WTC11 (cell line): ENCODE results near the gene CCDC12.

Experiments
- JUN ChIP-seq: sonication (generic); formaldehyde crosslinking; IDR thresholded peaks from 2 replicates; pipeline ENCODE4 v1.8.0; 2023; ENCODE audit warnings: mild to moderate bottlenecking, missing genetic modification reagents
- ZNF281 ChIP-seq: sonication (generic); formaldehyde crosslinking; IDR thresholded peaks from 2 replicates; pipeline ENCODE4 v1.8.0; 2023; ENCODE audit warnings: mild to moderate bottlenecking, missing genetic modification reagents
- TF ChIP-seq, protein P1 (sequence below): fragments of 200-600 bp; IDR thresholded peaks from 2 replicates; pipeline ENCODE4 v1.8.0; 2022; ENCODE audit warnings: antibody characterized with exemption

GRCh38 chr3:46927718-46928073 is 48.8 kb downstream of the CCDC12 start:
- TF ChIP-seq JUN (CRISPR knock-in tag) (no peak), ZNF281 (CRISPR knock-in tag) (no peak)
- TF ChIP-seq, protein P1, sequence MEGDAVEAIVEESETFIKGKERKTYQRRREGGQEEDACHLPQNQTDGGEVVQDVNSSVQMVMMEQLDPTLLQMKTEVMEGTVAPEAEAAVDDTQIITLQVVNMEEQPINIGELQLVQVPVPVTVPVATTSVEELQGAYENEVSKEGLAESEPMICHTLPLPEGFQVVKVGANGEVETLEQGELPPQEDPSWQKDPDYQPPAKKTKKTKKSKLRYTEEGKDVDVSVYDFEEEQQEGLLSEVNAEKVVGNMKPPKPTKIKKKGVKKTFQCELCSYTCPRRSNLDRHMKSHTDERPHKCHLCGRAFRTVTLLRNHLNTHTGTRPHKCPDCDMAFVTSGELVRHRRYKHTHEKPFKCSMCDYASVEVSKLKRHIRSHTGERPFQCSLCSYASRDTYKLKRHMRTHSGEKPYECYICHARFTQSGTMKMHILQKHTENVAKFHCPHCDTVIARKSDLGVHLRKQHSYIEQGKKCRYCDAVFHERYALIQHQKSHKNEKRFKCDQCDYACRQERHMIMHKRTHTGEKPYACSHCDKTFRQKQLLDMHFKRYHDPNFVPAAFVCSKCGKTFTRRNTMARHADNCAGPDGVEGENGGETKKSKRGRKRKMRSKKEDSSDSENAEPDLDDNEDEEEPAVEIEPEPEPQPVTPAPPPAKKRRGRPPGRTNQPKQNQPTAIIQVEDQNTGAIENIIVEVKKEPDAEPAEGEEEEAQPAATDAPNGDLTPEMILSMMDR, result no peak
